ENCODE results near the gene PLEKHH1. TPM values are rescaled to one million over a fixed set of nuclear protein-coding genes. Genes with fewer than 3 reads are reported as not detected.

Gene PLEKHH1
- total RNA-seq, 1 experiment from 2014 or later: 27.6 TPM

- intact Hi-C loops (cut with micrococcal nuclease): no loop called here
- no peak overlapping the region for H3K4me2 ChIP-seq (ENCODE audit: low read length)
- no peaks in the 10 kb centered on the region for H3K27me3 ChIP-seq (ENCODE audit: insufficient read depth, low read length)
- no peak overlapping the region for H3K27ac ChIP-seq (ENCODE audit: low read depth, low read length)
- BruUV-seq (replicated peaks): no TSS peak
- DNase-seq (ENCODE audit: low read depth, low spot score) (no peak), ATAC-seq (no peak)
- CTCF ChIA-PET: no interaction called here
- H3K4me3 ChIP-seq (replicated peaks in 1 of 2; ENCODE audit: low read depth in 1 of 2, low read length in 2 of 2): no peak overlapping the region
- H3K4me1 ChIP-seq (ENCODE audit: control insufficient read depth in 1 of 2, insufficient read depth in 2 of 2, low read length in 2 of 2): no peaks in the 10 kb centered on the region
- no peak overlapping the region for H2AFZ ChIP-seq (ENCODE audit: low read depth, low read length, poor library complexity, severe bottlenecking)
- POLR2A ChIA-PET: no interaction called here
- RAD21 ChIA-PET (ENCODE audit: low non-redundant PET in 1 of 2, low total read pairs in 2 of 2, uncharacterized antibody in 2 of 2, unreplicated experiment in 2 of 2): no interaction called here
- no peaks in the 10 kb centered on the region for H3K9me2 ChIP-seq (ENCODE audit: insufficient read depth)
- H3K9me3 ChIP-seq (ENCODE audit: control insufficient read depth in 1 of 2, insufficient read depth in 1 of 2, low read depth in 1 of 2, low read length in 2 of 2): no peaks in the 10 kb centered on the region
- no peaks in the 10 kb centered on the region for H4K20me1 ChIP-seq (ENCODE audit: insufficient read depth)
- H3K36me3 ChIP-seq (ENCODE audit: control insufficient read depth in 1 of 2, insufficient read depth in 2 of 2, low read length in 2 of 2): no peaks in the 10 kb centered on the region
- TF ChIP-seq EGR1 (IDR thresholded peaks at IDR 0.05; ENCODE audit: low read depth) (no peak), POLR2A (IDR thresholded peaks at IDR 0.05; ENCODE audit: borderline replicate concordance, extremely low read depth, insufficient read depth, insufficient read length) (no peak), MAX (IDR thresholded peaks at IDR 0.05) (no peak), SIN3A (IDR thresholded peaks at IDR 0.05; ENCODE audit: low read depth) (no peak), CTCF (IDR thresholded peaks at IDR 0.05 in 2 of 3, conservative IDR thresholded peaks at IDR 0.05 in 1 of 3; ENCODE audit: borderline replicate concordance in 1 of 3, insufficient read depth in 1 of 3, low read depth in 2 of 3, low read length in 2 of 3) (no peak), CEBPB (IDR thresholded peaks at IDR 0.05; ENCODE audit: low read depth) (no peak), JUND (IDR thresholded peaks at IDR 0.05) (no peak), SRF (IDR thresholded peaks at IDR 0.05; ENCODE audit: low read depth) (no peak), ZFX (IDR thresholded peaks at IDR 0.05) (no peak)
- TF ChIP-seq, protein P1, sequence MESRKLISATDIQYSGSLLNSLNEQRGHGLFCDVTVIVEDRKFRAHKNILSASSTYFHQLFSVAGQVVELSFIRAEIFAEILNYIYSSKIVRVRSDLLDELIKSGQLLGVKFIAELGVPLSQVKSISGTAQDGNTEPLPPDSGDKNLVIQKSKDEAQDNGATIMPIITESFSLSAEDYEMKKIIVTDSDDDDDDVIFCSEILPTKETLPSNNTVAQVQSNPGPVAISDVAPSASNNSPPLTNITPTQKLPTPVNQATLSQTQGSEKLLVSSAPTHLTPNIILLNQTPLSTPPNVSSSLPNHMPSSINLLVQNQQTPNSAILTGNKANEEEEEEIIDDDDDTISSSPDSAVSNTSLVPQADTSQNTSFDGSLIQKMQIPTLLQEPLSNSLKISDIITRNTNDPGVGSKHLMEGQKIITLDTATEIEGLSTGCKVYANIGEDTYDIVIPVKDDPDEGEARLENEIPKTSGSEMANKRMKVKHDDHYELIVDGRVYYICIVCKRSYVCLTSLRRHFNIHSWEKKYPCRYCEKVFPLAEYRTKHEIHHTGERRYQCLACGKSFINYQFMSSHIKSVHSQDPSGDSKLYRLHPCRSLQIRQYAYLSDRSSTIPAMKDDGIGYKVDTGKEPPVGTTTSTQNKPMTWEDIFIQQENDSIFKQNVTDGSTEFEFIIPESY (IDR thresholded peaks at IDR 0.05; ENCODE audit: extremely low read depth, insufficient replicate concordance, low read length): no peak
- TF ChIP-seq, protein P2, sequence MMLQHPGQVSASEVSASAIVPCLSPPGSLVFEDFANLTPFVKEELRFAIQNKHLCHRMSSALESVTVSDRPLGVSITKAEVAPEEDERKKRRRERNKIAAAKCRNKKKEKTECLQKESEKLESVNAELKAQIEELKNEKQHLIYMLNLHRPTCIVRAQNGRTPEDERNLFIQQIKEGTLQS (IDR thresholded peaks at IDR 0.05): no peak
- no peaks in the 10 kb centered on the region for H3K79me2 ChIP-seq (ENCODE audit: insufficient read depth, low read length)
- H3K9ac ChIP-seq (ENCODE audit: low read length): no peak overlapping the region
Observed at GRCh38 chr14:67500981-67501380, 32.1 kb upstream of the PLEKHH1 start.
